Hindlimb muscle (tissue), 1 donor: ENCODE measurements around the gene FDX1. TPM values are rescaled to one million over a fixed set of nuclear protein-coding genes. Genes with fewer than 3 reads are reported as not detected.
A peak's percentile ranks its signal among the peaks of the same experiment; 100 is the strongest.

Experiments
- DNase-seq: peaks from one replicate; pipeline ENCODE4 v3.0.0-alpha.2; 2013
- polyA plus RNA-seq: library from polyadenylated mRNA; unstranded; fragments of 120-200 nt; gene quantifications from one replicate; pipeline ENCODE4 v1.2.1, GENCODE V29; 2013; ENCODE audit not compliant: insufficient read length

The FDX1 gene
- polyA plus RNA-seq, 1 donor = 8.3 TPM

DNA sequence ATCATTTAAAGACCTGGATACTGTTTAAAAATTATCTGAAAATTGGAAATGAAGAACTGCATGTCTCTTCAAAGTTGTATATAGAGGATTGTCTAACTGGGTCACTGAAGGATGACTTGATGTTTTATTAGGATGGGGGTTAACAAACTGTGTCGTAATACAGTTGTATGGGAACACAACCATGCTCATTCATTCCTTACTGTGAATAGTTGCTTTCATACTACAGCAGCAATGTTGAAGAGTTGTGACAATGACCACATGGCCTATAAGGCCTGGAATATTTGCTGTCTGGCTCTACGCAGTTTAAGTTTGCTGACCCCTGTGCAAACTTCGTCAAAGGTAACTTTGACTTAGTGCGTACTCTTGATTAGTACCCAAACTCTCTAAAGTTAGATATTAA, 38.4 kb downstream of the FDX1 start:
- no peak for DNase-seq

DNA sequence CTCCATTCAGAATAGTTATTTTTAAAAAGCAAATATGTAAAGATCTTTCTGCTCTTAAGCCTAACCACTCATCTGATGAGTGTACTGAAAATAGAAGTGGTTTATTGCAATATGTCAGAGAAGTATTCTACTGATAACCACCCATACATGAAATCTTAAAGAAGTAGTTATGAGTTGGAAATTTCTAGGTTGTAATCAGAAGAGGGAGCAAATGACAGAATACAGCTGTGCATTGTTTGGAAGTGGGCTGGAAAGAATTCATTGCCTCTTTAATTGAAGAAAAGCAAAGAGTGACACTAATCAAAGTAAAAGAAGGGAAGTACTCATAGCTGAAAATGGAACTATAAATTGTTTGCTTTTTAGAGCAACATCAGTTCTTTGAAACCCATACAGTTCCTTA, 39.4 kb downstream of the FDX1 start:
- no peak for DNase-seq

DNA sequence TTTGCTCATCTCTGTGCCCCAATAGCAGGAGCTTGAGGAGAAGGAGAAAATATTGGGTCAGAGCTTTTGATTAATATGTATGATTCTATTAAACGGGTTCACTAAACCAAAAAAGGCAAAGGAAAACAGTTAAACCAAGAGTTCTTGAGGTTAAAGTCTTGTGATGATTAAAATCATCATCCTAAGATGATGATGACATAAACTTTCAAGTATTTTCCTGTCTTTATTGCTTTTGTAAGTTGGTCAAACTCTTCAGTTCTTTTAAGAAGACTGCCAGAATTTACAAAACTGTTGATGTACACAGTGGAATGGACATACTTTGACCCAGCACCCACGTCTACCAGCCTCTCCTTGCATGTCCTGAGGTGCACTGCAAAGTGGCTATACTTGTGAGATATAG, 41.0 kb downstream of the FDX1 start:
- DNase-seq = no peak

DNA sequence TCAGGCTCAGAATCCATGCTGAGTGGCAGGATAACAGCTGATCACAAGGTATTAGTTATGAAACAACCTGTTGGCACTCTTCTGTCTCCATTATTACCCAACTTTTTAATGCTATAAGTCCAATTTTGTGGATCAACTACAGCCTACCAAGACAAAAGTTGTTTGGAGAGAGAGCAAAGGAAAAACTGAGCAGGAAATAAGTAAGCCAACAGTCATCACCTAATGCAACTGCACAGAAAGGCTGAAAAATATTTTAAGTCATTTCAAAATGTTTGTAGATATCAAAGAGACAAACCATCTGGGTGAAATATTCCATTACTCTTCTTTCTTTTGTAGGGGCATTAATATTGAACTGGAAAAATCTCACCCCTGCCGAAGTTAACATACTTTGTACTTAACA, 41.6 kb downstream of the FDX1 start:
- no peak for DNase-seq

DNA sequence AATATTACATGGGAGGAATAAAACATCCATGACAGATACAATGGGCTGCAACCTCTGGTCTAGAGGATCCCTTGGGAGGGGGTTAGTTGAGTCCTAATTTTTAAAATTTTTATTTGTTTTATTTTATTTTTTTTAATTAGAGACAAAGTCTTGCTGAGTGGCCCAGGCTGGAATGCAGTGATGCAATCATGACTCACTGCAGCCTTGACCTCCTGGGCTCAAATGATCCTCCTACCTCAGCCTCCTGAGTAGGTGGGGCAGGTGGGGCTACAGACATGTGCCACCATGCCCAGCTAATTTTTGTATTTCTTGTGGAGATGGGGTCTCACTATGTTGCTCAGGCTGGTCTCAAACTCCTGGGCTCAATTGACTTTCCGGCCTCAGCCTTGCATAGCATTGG, 43.1 kb downstream of the FDX1 start:
- no peak for DNase-seq

DNA sequence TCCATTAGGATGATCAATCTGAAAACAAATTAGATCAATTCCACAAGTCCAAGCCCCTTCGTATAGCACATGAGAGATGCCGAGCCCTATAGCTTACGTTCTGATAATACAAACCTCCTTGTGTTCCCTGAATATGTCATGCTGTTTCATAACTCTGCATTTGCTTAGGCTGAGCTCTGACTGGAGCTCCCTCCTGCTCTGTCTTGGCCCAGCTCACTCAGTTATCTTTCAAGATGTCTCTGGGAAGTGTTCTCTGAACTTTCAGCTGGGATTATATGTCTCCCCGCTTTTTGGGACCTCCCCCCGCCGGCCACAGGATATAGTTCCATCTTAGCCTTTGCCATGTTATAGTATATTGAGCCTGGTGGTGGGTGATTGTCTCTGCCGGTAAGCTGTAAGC, 44.0 kb downstream of the FDX1 start:
- DNase-seq = no peak

DNA sequence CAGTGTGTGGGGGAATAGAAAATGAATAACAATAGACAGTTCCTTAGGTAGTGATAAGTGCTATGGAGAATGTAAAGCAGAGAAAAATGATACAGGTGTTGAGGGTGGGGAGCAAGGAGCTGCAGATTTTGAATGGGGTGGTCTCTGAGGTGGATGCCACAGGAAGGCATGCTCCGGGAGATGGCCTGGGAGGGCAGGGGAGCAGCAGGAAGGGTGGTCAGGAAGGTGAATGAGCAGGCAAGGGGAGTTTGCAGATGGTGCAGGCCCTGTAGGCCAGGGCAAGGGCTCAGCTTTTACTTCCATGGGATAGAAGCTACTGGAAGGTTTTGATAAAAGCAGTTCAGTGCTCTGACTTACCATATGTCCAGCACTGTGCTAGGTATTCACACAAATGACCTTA, 44.8 kb downstream of the FDX1 start:
- DNase-seq = no peak

DNA sequence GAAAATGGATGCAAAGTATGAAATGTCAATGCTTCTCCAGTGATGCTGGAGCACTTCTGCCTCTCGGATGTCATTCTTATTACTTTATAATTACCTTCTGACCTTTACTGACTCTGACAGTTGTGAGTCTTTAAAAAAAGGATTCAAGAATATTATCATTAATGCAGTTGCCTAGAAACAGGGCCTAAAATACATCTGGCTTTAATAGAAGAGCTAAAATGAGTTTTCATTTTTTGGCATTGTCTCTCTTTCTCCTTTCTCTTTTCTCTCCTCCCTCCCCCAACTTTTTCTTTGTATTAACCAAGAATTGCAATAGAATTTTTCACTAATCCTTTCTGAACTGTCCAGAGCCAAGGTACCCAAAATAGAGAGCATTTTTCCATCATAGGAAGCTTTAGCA, 45.9 kb downstream of the FDX1 start:
- DNase-seq = no peak

DNA sequence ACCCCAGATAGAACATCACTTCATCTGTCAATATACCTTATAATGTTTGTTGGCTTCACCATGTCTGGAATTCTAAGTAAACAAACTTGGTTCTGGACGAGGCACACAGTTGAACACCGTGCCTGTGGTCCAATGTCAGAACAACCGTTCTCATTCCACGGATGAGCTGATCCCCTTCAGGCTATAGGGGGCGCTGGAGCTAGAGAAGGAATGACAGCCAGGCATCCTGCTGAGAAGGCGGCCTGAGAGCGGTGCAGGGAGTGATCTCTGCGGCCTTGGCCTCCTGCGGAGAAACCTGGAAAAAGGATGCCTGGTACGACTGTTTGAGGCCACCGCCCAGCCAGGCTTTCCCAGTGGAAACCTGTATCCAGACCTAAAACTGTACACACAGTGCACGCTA, 48.7 kb downstream of the FDX1 start:
- no peak for DNase-seq

DNA sequence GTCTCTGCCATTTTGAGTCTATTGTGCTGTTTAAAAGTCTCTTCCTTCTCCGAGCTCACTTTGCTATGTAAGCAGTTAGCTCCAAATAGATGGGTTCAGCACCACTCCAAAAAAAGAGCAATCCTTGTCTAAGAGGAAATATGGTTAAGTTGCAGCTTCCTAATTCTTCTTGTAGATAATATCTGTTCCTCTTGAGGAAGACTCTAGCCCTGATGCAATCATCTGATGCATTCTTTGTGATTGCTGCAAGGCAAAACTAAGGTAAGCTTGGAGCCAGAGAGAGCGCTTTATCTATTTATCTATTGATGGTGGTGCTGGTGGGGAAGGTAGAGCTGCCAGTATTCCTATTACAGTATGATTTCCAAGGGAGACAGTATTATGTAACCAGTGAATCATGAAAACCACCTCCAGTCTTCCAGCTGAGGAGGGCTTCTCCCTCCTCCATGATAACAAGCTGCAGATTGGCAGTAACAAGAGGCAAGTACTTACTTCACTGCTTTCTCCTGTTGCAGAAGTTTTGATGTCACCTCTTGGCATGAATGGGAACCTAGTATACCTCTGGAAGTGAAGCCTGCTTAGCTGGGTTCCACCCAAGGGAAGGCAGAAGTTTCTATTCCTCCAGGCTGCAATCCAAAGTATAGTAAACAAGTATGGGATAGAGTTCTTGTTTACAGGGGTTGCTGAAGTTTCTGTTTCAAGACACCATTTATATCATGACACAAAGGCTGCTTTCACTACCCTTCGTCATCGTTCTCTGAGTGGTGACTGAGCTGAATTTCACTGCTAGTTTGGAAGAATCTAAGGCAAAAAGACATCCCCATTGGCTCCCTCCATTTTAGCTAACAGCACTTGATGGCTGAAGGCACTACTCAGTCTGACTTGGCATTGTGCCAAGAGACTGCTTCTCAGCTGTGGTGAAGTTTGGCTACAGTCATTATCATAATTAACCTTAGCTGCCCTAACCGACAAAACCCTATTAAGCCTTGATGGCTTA, 49.7 kb downstream of the FDX1 start:
- no peak for DNase-seq

DNA sequence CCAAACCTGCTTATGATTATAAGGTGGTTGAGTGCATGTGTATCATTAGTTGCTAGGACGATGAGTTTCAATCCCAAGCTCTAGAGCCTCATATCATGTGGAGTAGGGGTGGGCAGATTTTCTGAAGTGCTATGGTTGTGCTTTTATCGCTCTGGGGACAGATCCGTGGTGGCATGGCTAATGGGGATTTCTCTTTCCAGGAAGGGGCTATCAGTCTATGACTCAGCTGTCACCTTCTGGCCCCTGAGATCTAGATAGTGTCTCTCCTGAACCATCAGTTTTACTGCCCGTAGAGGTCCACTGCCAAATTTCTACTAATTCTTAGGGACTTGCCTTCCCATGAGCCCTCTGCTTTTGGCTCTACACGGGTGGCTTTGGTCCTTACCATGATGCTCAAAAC, 51.8 kb downstream of the FDX1 start:
- no peak for DNase-seq

DNA sequence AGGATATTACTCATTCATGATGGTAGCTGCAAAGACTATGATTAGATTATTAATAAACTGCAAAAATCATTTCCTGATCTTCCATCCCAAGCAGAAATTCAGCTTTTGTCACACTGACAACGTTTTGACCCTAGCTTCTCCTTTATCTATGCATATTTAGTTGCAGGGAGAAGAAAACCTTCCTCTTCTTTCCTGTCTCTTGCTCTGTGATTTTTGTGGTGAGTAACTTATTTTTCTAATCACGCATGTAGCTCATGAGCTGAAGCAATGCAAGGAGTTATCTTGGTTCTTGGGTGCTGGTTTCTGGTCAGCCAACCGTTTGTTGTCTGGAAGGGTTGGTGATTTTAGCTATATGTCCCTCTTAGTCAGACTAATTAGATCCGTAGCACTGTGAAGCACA, 56.4 kb downstream of the FDX1 start:
- DNase-seq = no peak

DNA sequence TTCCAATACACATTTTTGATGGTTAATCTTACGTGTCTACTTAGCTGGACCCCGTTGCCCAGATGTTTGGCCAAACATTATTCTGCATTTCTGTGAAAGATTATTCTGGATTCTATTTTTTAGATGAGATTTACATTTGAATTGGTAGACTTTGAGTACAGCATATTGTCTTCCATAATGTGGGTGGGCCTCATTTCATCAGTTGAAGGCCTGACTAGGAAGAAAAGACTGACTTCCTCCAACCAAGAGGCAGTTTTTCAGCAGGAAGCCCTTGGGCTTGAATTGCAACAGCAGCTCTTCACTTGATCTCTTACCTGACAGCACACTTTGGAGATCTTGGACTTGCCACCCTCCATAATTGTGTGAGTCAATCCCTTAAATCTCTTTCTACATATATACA, 58.7 kb downstream of the FDX1 start:
- DNase-seq = no peak

DNA sequence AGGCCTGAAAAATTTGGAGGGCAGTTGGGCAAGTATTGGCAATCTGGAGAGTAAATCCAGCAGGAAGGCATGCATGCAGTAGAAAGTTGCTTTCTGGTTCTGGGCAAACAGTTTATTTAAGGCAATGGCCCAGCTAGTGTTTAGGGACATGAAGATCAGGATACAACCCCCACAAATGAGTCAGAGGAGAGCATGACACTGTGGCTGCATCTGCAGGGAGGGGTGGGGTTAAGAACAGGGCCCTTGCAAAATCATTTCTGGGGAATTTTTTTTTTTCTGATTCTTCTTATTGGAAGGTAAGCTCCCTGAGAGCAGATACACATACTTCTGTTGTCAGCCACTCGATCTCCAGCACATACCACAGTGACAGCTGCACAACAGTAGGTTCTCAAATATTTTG, 61.1 kb downstream of the FDX1 start:
- DNase-seq = no peak

DNA sequence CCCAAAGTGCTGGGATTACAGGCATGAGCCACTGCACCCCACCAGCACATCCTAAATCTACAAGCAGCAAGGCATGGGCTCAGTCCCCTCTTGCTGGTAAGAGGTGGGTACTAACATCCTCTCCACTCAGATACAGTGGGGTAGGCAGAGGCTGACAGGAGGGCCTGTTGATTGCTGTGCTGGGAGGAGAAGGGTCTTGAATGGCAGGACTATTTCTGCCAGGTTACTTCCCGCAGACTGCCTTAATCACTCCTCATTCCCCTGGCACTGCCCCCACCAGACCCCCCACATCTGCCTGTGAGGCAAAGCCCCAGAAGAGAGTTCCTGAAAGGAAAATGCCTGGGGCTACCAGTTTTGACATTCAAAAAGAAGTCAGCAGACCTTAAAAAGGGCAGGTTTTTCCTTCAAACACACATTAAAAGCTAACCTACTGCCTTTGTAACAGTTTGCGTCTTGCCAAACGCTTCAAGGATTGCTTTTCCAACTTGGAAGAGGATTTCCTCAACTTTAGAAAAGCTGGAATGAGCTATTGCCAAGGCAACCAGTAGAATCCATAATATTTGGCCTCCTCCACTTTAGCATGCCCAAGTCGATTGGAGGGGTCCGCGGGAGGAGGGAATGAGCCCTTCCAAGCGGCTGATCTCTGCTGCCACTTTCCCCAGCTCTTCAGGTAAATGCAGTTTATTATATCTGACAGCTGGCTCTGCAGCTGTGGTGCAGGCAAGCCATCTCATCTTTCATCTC, 62.0 kb downstream of the FDX1 start:
- DNase-seq = peak; percentile 68

DNA sequence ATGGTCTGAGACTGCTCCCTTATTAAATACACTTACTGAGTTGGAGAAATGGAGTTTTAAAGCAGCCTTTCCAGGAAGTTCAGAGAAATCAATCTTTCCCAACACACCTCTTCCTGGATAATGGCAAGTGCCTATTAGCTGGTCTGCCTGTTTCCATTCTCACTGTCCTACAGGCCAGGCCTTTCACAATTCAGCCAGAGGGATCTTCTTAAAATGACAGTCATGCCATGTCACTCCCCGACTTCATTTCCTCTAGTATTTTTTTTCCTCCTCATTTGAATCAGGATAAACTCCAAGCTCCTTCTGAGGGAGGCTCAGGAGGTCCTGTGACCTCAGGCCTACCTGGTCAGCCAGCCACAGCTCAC, 62.6 kb downstream of the FDX1 start:
- DNase-seq = no peak

DNA sequence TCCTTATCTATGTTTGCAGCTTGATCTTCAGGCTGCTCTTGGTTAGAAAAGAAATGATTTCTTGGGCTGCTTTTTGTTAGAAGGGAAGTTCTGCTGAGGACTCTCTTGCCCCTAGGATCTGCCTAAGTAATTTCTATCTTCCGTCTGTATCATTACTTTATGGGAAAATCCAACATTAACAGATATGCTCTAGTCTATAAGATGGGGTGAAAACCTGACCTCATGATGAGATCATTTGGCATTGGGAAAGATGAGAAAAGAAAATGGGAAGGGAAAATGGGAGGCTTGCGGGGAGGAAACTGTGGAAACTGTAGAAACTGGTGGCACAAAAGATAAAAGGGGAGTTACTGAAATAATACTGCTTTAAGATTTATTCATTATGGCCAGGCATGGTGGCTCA, 63.6 kb downstream of the FDX1 start:
- no peak for DNase-seq

DNA sequence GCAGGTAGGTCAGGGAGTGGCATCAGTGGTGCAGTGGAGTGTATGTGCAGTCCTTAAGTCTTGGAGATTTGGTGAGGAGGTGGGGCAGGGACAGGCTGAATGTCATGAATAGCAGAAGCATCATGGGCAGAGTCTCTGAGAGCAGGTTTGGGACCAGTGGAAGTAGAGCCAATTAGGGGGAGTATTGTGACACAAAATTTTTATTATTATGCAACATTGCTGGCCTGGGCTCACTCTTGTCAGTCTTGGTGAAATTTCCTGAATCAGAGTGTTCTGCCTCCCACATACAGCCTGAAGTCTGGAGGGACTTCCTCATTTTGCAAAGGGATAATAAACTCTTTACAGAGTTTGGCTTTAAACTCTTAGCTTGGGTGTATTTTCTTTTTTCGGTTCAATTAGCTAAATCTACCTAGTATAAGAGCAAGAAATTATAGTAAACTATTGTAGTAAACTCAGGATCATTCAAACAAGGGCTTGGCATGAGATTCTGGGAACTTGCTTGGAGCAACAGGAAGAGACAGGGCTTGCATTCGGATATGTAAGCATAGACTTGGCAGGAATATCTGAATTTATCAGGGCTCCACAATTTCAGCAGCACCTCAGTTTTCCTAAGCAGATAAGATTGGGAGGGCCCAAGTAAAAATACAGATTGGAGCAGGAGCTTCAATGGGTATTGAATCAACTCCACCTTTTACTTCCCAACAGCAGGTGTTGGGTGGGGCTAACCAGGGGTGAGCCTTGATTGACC, 67.7 kb downstream of the FDX1 start:
- DNase-seq = no peak

DNA sequence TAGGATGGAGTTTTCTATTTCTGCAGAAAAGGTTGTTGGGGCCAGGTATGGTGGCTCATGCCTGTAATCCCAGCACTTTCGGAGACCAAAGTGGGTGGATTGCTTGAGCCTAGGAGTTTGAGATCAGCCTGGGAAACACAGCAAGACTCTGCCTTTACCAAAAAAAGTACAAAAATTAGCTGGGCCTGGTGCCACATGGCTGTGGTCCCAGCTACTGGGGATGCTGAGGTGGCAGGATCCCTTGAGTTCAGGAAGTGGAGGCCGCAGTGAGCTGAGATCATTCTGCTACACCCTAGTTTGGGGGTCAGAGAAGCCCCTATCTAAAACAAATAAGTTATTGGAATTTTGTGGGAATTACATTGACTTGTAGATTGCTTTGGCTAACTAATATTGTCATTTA, 71.7 kb downstream of the FDX1 start:
- no peak for DNase-seq

DNA sequence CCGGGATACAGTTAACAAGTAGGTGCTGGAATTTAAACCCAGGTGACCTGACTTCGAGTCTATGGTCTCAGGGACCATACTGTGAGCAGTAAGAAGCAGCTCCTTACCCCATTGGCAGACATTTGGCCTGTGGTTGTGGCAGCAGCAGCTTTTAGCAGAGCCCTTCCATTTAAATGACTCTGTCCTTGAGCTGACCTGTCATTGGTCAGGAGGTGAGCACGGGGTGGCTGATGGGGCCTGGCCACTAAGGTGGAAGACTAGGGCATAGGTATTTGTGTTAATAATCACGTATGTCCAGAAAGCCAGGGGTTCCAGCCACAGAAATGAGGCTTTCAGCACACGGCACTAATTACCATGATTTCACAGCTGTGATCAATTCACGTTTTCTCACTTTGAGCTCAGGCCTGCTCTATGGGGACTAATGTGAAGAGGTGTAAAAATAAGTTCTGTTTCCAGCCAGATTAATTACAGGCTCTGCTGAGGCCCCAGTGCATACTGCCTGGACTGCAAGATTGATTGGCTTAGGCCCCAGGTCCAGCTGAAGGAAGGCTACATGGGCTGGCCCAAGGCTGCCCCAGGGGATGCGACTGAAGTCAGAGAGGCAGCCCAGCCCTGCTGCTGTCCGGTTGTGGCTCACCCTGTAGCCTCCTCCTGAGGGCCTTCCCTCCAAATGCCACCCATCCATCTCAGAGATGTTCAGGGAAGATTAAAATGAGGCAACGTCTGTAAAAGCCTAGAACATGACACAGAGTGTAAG, 76.0 kb downstream of the FDX1 start:
- no peak for DNase-seq

DNA sequence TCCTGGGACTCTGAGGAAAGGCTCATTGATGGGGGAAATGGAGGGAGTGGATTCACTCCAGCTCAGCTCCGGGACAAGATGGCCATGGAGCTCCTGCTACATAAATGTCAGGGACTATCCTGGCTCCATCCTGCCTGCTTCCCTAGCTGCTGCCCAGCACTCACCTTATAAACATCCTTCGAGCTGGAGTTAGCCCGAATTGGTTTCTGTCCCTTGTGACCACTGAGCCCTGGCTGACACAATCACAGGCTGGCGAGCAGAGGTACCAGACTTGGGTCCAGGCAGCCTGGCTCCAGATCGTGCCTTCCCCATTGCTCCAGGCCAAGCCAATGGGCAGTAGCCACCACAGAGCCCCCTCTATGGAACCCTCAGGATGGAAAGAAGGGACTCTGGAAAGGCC, 77.6 kb downstream of the FDX1 start:
- no peak for DNase-seq

DNA sequence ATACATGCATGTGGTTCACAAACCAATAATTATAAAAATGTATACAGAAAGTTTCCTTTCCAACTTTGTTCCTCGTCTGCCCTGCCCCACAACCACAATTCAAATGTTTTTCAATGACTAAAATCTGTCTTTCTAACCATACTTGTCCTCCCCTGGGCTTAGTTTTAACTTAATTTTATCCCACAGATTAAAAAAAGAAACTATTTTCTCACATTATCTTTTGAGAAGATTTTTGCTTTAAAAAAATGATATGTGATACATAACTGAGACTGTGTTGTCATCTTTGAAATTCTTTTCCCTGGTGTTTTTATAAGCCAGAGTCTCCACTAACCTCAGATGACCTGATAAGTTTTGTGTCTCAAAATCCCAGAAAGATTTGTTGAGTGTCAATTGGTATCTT, 79.0 kb downstream of the FDX1 start:
- no peak for DNase-seq

DNA sequence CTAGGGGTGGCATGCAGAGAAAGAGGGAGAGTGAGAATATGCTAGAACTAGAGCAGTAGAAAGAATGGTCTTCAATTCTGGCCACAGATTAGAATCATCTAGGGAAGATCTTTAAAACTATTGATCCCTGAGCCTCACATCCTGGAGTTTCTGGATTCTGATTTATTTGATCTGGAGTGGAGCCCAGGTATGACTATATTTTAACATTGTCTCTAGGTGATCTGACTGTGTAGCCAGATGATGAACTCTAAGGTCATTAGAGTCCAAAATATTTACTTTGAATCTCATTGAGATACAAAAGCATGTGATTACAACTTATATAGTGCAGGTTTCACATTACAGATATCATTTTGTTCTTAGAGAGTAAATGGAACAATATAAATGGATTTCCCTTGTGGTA, 79.7 kb downstream of the FDX1 start:
- no peak for DNase-seq
